Mesodermal cell (in vitro differentiated cells): ENCODE data around the gene NKD1.

Experiments
- H3K27ac ChIP-seq: 2 replicates; pipeline ENCODE4 v1.7.0; 2013; ENCODE audit warnings: mild to moderate bottlenecking, low read depth, low read length, moderate library complexity; ENCODE audit not compliant: severe bottlenecking
- H3K36me3 ChIP-seq: 2 replicates; pipeline ENCODE4 v1.7.1; 2013; ENCODE audit warnings: mild to moderate bottlenecking, low read length, moderate library complexity; ENCODE audit not compliant: control insufficient read depth, insufficient read depth
- H3K4me1 ChIP-seq: one replicate; pipeline ENCODE4 v1.7.1; 2013; ENCODE audit warnings: mild to moderate bottlenecking, low read length; ENCODE audit not compliant: insufficient read depth, control insufficient read depth, poor library complexity, severe bottlenecking
- H3K4me3 ChIP-seq: 2 replicates; pipeline ENCODE4 v1.7.0; 2013; ENCODE audit warnings: low read length, control low read depth, mild to moderate bottlenecking; ENCODE audit not compliant: insufficient read depth, poor library complexity, severe bottlenecking; ENCODE audit errors: extremely low read depth
- H3K9me3 ChIP-seq: 2 replicates; pipeline ENCODE4 v1.7.1; 2013; ENCODE audit warnings: mild to moderate bottlenecking, low read length, moderate library complexity; ENCODE audit not compliant: control insufficient read depth
- WGBS, 2 experiments: methylation state at CpG; one replicate each; pipeline ENCODE4 v1.1.5; 2013; ENCODE audit warnings: missing lambda C conversion rate in 2 of 2; ENCODE audit not compliant: insufficient coverage in 2 of 2; 5-methylcytosine and 5-hydroxymethylcytosine counted together

The NKD1 gene

DNA sequence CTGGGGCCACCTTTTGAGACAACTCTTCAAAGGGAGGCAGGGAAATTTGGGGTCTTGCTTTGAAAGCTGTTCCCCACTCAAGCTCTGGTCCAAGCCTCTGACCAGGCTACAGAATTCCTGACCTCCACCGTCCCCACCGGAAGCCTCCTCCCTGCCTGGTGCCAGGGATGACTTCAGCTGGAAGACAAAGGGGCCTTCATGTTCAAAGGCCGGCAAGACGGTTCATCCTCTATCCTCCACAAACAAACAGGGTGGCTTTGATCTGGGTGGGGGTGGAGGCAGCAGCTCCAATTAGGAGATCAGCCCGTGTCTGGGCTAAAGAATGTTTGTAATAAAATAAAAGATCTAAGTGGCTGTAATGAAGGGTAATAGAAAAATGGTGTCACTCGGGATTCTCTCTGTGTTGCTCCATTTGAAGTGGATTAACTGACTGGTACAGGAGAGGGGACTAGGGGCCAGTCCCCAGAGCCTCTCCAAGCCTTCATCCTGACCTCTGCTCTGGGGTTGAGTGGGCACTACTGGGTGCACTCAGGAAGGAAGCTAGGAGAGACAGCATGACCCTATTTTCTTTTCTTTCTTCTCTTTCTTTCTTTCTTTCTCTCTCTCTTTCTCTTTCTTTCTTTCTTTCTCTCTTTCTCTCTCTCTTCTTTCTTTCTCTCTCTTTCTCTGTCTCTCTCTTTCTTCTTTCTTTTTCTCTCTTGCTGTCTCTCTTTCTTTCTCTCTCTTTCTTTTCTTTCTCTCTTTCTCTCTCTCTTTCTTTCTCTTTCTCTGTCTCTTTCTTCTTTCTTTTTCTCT lies 27.5 kb upstream of the NKD1 start:
- Histone ChIP-seq H3K9me3 (peaks cover 10% of the 10 kb centered on the region), H3K4me3 (no peak overlapping the region), H3K4me1 (peaks cover 13% of the 10 kb centered on the region), H3K36me3 (no peaks in the 10 kb centered on the region), H3K27ac (peak overlapping the region; percentile 29)
- WGBS, 2 experiments, result 13 to 58% methylated on average over 2 to 3 of the region's 6 CpGs

- Histone ChIP-seq H3K9me3 (peaks cover 10% of the 10 kb centered on the region), H3K4me3 (no peak overlapping the region), H3K4me1 (peaks cover 13% of the 10 kb centered on the region), H3K27ac (peak overlapping the region; percentile 23), H3K36me3 (no peaks in the 10 kb centered on the region)
- WGBS, 2 experiments, result 93 to 96% methylated on average over 8 of the region's 9 CpGs
Measured at GRCh38 chr16:50521246-50521900, 26.8 kb upstream of the NKD1 start.

- 88 to 100% methylated on average over 2 to 3 of the region's 5 CpGs for WGBS, 2 experiments
- H3K27ac ChIP-seq, result no peak overlapping the region
- H3K4me1 ChIP-seq, result peaks cover 13% of the 10 kb centered on the region
- H3K36me3 ChIP-seq, result no peaks in the 10 kb centered on the region
- H3K9me3 ChIP-seq, result peaks cover 3% of the 10 kb centered on the region
- no peak overlapping the region for H3K4me3 ChIP-seq
Measured at GRCh38 chr16:50522324-50522723, 25.9 kb upstream of the NKD1 start.

DNA sequence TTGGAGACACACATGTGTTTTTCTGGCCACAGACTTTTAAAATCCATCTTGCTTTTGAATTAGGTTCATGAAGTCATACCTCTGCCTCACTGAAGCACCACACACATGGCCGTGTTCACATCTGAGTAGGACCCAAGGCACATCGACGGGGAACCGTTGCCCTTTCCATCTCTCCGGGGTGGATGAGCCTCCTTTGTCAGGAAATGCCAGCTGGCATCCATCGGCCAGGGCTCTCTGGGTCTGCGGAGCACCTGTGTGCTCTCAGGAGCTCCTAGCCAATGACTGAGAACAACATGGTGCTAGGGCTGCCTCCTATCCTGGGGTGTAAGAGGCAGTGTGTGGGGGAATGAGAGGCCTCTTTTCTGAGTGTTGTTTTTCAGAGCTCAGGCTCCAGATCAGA lies 24.5 kb upstream of the NKD1 start:
- WGBS, 2 experiments, result 95% methylated on average over 7 of the region's 7 CpGs
- H3K4me1 ChIP-seq, result peaks cover 13% of the 10 kb centered on the region

GRCh38 chr16:50525262-50525661 lies 22.9 kb upstream of the NKD1 start:
- no peak overlapping the region for H3K4me3 ChIP-seq
- peaks cover 13% of the 10 kb centered on the region for H3K4me1 ChIP-seq
- H3K27ac ChIP-seq, result no peak overlapping the region
- 96 to 98% methylated on average over 3 of the region's 3 CpGs for WGBS, 2 experiments
- H3K36me3 ChIP-seq, result no peaks in the 10 kb centered on the region
- peaks cover 13% of the 10 kb centered on the region for H3K9me3 ChIP-seq

More for the DNA sequence above, 24.5 kb upstream of the NKD1 start:
- Histone ChIP-seq H3K27ac (no peak overlapping the region), H3K4me3 (no peak overlapping the region), H3K36me3 (no peaks in the 10 kb centered on the region), H3K9me3 (no peaks in the 10 kb centered on the region)

- Histone ChIP-seq H3K4me3 (no peak overlapping the region), H3K4me1 (peaks cover 9% of the 10 kb centered on the region), H3K27ac (no peak overlapping the region), H3K36me3 (no peaks in the 10 kb centered on the region), H3K9me3 (peaks cover 14% of the 10 kb centered on the region)
- WGBS, 2 experiments, result 96 to 100% methylated on average over 2 to 4 of the region's 6 CpGs
Measured at GRCh38 chr16:50525716-50526115, 22.5 kb upstream of the NKD1 start.

DNA sequence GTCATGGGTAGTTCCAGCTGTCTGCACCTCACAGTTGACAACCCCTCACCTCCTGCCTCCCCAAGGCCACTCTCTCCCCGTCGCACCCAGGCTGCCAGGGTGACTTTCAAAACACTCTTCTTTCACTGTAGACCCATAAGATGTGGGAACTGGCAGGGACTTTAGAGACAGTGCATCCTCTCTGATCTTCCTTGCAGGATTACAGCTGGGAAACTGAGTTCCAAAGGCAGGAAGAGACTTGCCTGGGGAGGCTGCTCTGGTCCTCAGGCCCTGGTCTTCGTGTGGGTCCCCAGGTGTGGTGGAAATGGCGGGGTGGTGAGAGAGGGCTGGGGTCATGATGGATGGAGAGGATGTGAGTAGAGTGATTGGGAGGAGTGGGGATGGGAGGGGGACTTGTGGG lies 21.9 kb upstream of the NKD1 start:
- H3K4me3 ChIP-seq, result no peak overlapping the region
- H3K36me3 ChIP-seq, result no peaks in the 10 kb centered on the region
- H3K4me1 ChIP-seq, result peaks cover 3% of the 10 kb centered on the region
- no peak overlapping the region for H3K27ac ChIP-seq
- H3K9me3 ChIP-seq, result peaks cover 14% of the 10 kb centered on the region
- 76 to 100% methylated on average over 1 to 3 of the region's 4 CpGs for WGBS, 2 experiments

DNA sequence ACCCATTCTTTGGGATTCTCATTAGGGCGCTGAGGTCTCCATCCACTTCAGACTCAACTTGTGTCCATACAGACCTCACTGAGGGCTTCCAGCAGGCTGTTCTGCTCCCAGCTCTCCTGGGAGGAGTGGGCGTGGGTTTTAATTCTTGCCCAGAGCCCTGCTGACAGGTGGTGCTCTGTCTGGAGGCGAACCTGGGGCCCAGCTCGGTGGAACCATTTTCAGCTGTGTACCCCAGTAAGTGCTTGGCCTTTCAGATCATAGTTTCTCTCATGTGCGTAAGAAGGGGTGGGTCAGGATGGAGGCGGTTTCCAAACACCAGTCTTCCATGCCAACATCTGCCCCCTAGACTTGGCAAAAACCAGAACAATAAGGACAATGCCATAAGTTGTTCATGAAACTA lies 21.4 kb upstream of the NKD1 start:
- 97 to 100% methylated on average over 3 to 4 of the region's 6 CpGs for WGBS, 2 experiments
- peaks cover 14% of the 10 kb centered on the region for H3K9me3 ChIP-seq
- no peak overlapping the region for H3K4me3 ChIP-seq

DNA sequence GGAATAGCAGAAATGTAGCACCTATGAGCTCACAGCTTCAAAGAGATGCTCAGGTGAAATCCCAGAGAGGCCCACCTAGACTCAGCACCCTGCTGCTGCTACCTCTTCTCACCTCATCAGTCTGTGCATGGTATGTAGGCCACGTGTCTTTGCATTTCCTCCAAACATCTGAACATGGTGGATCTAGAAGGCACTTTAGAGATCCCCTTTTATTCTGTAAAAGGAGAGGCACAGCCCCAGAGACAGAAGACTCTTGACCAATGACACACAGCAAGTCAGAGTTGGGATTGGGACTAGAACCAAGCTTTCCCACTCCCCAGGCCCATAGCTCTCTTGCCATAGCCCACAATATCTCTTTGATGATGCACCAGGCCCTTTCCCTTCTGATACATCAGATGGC lies 19.4 kb upstream of the NKD1 start:
- H3K36me3 ChIP-seq, result no peaks in the 10 kb centered on the region
- no CpG with 5 or more reads among the region's 1 CpG for WGBS, 2 experiments
- H3K4me3 ChIP-seq, result no peak overlapping the region
- no peaks in the 10 kb centered on the region for H3K4me1 ChIP-seq
- peaks cover 14% of the 10 kb centered on the region for H3K9me3 ChIP-seq
- H3K27ac ChIP-seq, result no peak overlapping the region

More for the DNA sequence above, 21.4 kb upstream of the NKD1 start:
- H3K4me1 ChIP-seq, result peaks cover under 1% of the 10 kb centered on the region
- H3K27ac ChIP-seq, result no peak overlapping the region
- no peaks in the 10 kb centered on the region for H3K36me3 ChIP-seq

DNA sequence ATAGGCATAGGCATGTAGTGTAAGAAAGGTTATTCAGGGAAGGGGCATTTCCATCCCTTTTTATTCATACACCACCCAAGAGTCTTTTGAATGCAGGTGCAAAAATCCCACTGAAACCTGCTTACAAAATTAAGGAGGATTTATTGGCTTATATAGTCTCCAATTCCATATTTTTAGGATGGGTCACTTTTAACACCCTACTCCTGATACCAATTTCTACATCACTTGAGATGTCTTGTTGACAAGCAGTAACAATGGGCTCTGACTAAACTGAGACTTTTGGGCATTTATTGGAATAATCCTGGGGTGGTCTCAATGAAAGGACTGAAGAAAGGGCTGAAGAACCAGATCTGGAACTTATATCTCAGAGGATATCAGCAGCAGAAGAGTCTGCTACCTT lies 18.9 kb upstream of the NKD1 start:
- no peaks in the 10 kb centered on the region for H3K36me3 ChIP-seq
- H3K4me1 ChIP-seq, result no peaks in the 10 kb centered on the region
- peaks cover 14% of the 10 kb centered on the region for H3K9me3 ChIP-seq
- no peak overlapping the region for H3K27ac ChIP-seq
- H3K4me3 ChIP-seq, result no peak overlapping the region
